OCI-LY3 (cell line): ENCODE measurements around the gene MCM5.

Experiments used
- EZH2phosphoT487 ChIP-seq: fragments of 200-600 bp; shearing (Covaris generic); IDR thresholded peaks from 2 replicates; pipeline ENCODE4 v1.6.1; 2018; ENCODE audit warnings: antibody characterized with exemption, mixed run types, low read depth
- TF ChIP-seq, protein P1 (sequence below): fragments of 200-600, 300-600 bp; sonication (generic); IDR thresholded peaks from 2 replicates; pipeline ENCODE4 v1.5.1; 2014; ENCODE audit warnings: antibody characterized with exemption, low read length, low read depth

DNA sequence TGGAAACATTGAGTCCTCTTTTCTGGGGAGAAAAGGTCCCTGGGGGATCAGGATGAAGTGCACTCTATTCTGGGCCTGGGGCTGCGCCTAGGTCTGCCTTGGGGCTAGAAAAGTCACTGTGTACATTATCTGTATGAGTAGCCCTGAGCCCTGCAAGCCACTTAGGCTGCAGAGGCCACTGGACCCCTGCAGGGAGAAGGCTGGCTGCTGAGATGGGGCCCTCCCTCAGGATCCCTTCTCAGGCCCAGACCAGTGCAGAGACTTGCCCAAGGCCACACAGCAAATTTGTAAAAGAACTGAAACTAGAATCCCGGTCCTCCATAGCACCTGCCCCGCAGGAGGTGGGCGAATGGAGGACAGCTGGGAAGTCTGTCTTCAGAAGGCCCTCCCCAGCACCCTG, 45.9 kb upstream of the MCM5 start:
- TF ChIP-seq, protein P1, sequence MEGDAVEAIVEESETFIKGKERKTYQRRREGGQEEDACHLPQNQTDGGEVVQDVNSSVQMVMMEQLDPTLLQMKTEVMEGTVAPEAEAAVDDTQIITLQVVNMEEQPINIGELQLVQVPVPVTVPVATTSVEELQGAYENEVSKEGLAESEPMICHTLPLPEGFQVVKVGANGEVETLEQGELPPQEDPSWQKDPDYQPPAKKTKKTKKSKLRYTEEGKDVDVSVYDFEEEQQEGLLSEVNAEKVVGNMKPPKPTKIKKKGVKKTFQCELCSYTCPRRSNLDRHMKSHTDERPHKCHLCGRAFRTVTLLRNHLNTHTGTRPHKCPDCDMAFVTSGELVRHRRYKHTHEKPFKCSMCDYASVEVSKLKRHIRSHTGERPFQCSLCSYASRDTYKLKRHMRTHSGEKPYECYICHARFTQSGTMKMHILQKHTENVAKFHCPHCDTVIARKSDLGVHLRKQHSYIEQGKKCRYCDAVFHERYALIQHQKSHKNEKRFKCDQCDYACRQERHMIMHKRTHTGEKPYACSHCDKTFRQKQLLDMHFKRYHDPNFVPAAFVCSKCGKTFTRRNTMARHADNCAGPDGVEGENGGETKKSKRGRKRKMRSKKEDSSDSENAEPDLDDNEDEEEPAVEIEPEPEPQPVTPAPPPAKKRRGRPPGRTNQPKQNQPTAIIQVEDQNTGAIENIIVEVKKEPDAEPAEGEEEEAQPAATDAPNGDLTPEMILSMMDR, result no peak
- no peak for TF ChIP-seq EZH2phosphoT487
